Lung (tissue), 12 donors: Measurements from ENCODE around the gene PRMT3. TPM values are rescaled to one million over a fixed set of nuclear protein-coding genes. Genes with fewer than 3 reads are reported as not detected.
"Not testable (repeated sequence)": the region's sequence is repeated elsewhere in the genome, so short reads cannot be mapped to it uniquely, and the experiment has no call there.

Experiments used
- ATAC-seq: fragments of 200-7000 bp; cut with Tn5 transposase; one replicate; pipeline ENCODE4 v1.9.1; 2020; ENCODE audit warnings: moderate number of reproducible peaks; ENCODE audit not compliant: insufficient read depth, low FRiP score
- DNase-seq, 3 donors: peaks; one replicate each; pipeline ENCODE4 v3.0.0-alpha.2; 2013 to 2017
- H3K27ac ChIP-seq, 2 donors: one replicate each; pipeline ENCODE4 v1.5.1; 2013; ENCODE audit warnings: mild to moderate bottlenecking in 2 of 2, moderate library complexity in 2 of 2, control low read depth in 1 of 2, inconsistent platforms in 1 of 2, low read depth in 1 of 2, low read length in 1 of 2
- H3K27me3 ChIP-seq, 3 donors: one replicate each; pipeline ENCODE4 v1.5.1; 2013; ENCODE audit warnings: low read length in 2 of 3; ENCODE audit not compliant: control insufficient read depth in 3 of 3, insufficient read depth in 3 of 3
- H3K36me3 ChIP-seq, 4 donors: one replicate each; pipeline ENCODE4 v1.5.1; 2013; ENCODE audit warnings: low read length in 4 of 4, mild to moderate bottlenecking in 1 of 4, moderate library complexity in 1 of 4; ENCODE audit not compliant: control insufficient read depth in 4 of 4, insufficient read depth in 4 of 4
- H3K4me1 ChIP-seq, 5 donors: one replicate each; pipeline ENCODE4 v1.5.1; 2013; ENCODE audit warnings: low read length in 5 of 5, mild to moderate bottlenecking in 2 of 5, moderate library complexity in 1 of 5; ENCODE audit not compliant: control insufficient read depth in 5 of 5, insufficient read depth in 5 of 5
- H3K4me3 ChIP-seq: one replicate; pipeline ENCODE4 v1.5.1; 2013; ENCODE audit warnings: mild to moderate bottlenecking, control low read depth, moderate library complexity
- H3K9ac ChIP-seq, 2 donors: one replicate each; pipeline ENCODE4 v1.5.1; 2013; ENCODE audit warnings: low read length in 2 of 2, control low read depth in 1 of 2; ENCODE audit not compliant: insufficient read depth in 1 of 2
- H3K9me3 ChIP-seq, 4 donors: one replicate each; pipeline ENCODE4 v1.5.1; 2013; ENCODE audit warnings: low read length in 3 of 4, mild to moderate bottlenecking in 1 of 4, moderate library complexity in 1 of 4; ENCODE audit not compliant: control insufficient read depth in 4 of 4, insufficient read depth in 3 of 4
- CTCF ChIP-seq: IDR thresholded peaks from 2 replicates; pipeline ENCODE4 v1.5.1; 2012; ENCODE audit warnings: mild to moderate bottlenecking; ENCODE audit errors: control extremely low read depth, extremely low read depth
- WGBS, 2 donors: extraction: QIAGEN DNeasy Blood & Tissue Kit; methylation state at CpG; one replicate each; pipeline ENCODE4 v1.1.7; 2013; 5-methylcytosine and 5-hydroxymethylcytosine counted together
- polyA plus RNA-seq, 2 donors: library from polyadenylated mRNA; stranded (reverse); fragments of 200-250 nt; gene quantifications; one replicate each; pipeline ENCODE4 v1.2.1, GENCODE V29; 2013
- total RNA-seq, 2 donors: library from RNA; depleted of rRNA in 1 of 2; stranded (reverse); fragments of >200 nt in 1 of 2; gene quantifications; one replicate each; pipeline ENCODE4 v1.2.1, GENCODE V29; 2014 to 2021
- donor health status: control.
- donor health status: control.
- donor health status: Bipolar disorder and iron deficiency.
- donor health status: healthy.
- donor health status: DM: yes; HTN: yes; CAD: no.

The PRMT3 gene
- total and polyA plus RNA-seq, 4 donors: 8.2 to 19.7 (median 10.3) TPM

GRCh38 chr11:20373568-20374209 is 13.8 kb upstream of the PRMT3 start:
- peaks cover 0 to 19% (median 8%) of the 10 kb centered on the region in 4 donors for H3K36me3 ChIP-seq
- ATAC-seq (no peak), DNase-seq (no peak)
- WGBS, 2 donors: 83 to 95% methylated on average over 3 of the region's 3 CpGs
- no peaks in the 10 kb centered on the region for H3K4me1 ChIP-seq
- peaks cover 0 to 2% (median 0%) of the 10 kb centered on the region in 4 donors for H3K9me3 ChIP-seq
- TF ChIP-seq CTCF: no peak
- H3K27me3 ChIP-seq: no peaks in the 10 kb centered on the region
- H3K9ac ChIP-seq: no peak overlapping the region
- no peak overlapping the region for H3K27ac ChIP-seq
- H3K4me3 ChIP-seq: no peak overlapping the region

GRCh38 chr11:20374741-20375300 is 12.7 kb upstream of the PRMT3 start:
- no peak overlapping the region for H3K9ac ChIP-seq
- 93 to 95% methylated on average over 9 of the region's 9 CpGs for WGBS, 2 donors
- DNase-seq (no peak), ATAC-seq (no peak)
- H3K27ac ChIP-seq: no peak overlapping the region
- H3K9me3 ChIP-seq: peaks cover 0 to 2% (median 0%) of the 10 kb centered on the region in 4 donors
- no peaks in the 10 kb centered on the region for H3K27me3 ChIP-seq
- TF ChIP-seq CTCF: no peak
- peaks cover 0 to 23% (median 9%) of the 10 kb centered on the region in 4 donors for H3K36me3 ChIP-seq
- H3K4me1 ChIP-seq: no peaks in the 10 kb centered on the region
- H3K4me3 ChIP-seq: no peak overlapping the region

- WGBS, 2 donors: 89 to 96% methylated on average over 3 of the region's 3 CpGs
- no peak for ATAC-seq
- TF ChIP-seq CTCF: no peak
- Histone ChIP-seq H3K27me3 (no peaks in the 10 kb centered on the region), H3K4me1 (no peaks in the 10 kb centered on the region), H3K9ac (no peak overlapping the region), H3K4me3 (no peak overlapping the region), H3K9me3 (peaks cover 0 to 2% (median 0%) of the 10 kb centered on the region in 4 donors), H3K36me3 (peaks cover 0 to 23% (median 9%) of the 10 kb centered on the region in 4 donors), H3K27ac (no peak overlapping the region)
- DNase-seq: no peak
These were observed 11.3 kb upstream of the PRMT3 start for GRCh38 chr11:20376162-20376730.

- DNase-seq, H3K9ac ChIP-seq, H3K4me3 ChIP-seq, H3K9me3 ChIP-seq, H3K27me3 ChIP-seq, H3K27ac ChIP-seq, ATAC-seq: not testable (repeated sequence)
- 84 to 92% methylated on average over 15 of the region's 15 CpGs for WGBS, 2 donors
- Histone ChIP-seq H3K4me1 (peaks cover 0 to 13% (median 4%) of the 10 kb centered on the region in 5 donors), H3K36me3 (peaks cover 0 to 14% (median 2%) of the 10 kb centered on the region in 4 donors)
These were observed 1.5 kb upstream of the PRMT3 start for GRCh38 chr11:20385996-20386395.
